Measurements from ENCODE around the gene SPDL1. TPM values are rescaled to one million over a fixed set of nuclear protein-coding genes. Genes with fewer than 3 reads are reported as not detected.

SPDL1 gene
- total and polyA plus RNA-seq, 2 experiments from 2014 or later, result 17.9 to 27.3 TPM

- H4K20me1 ChIP-seq (ENCODE audit: insufficient read depth, poor library complexity, severe bottlenecking), result no peaks in the 10 kb centered on the region
- no peak overlapping the region for H2AFZ ChIP-seq
- no peak for TF ChIP-seq EZH2phosphoT487 (IDR thresholded peaks at IDR 0.05; ENCODE audit: low read depth, severe bottlenecking, unreplicated experiment)
- no peak for TF ChIP-seq EZH2 (IDR thresholded peaks at IDR 0.05; ENCODE audit: borderline replicate concordance)
- no peak for TF ChIP-seq CTCF (IDR thresholded peaks at IDR 0.05; ENCODE audit: poor library complexity)
- no peaks in the 10 kb centered on the region for H3K4me1 ChIP-seq (ENCODE audit: insufficient read depth)
- no peak overlapping the region for H3K4me3 ChIP-seq
- no peak for DNase-seq (ENCODE audit: low spot score)
- H3K9me3 ChIP-seq (ENCODE audit: low read depth), result no peaks in the 10 kb centered on the region
- H3K9me2 ChIP-seq (replicated peaks; ENCODE audit: insufficient read depth), result no peaks in the 10 kb centered on the region
- H3K36me3 ChIP-seq (replicated peaks; ENCODE audit: insufficient read depth, low read depth), result no peaks in the 10 kb centered on the region
- H3K27me3 ChIP-seq, result no peaks in the 10 kb centered on the region
- no peak overlapping the region for H3K4me2 ChIP-seq
- 33% methylated on average over 1 of the region's 1 CpG for WGBS (ENCODE audit: low lambda C conversion rate, missing lambda C conversion rate)
- H3K79me2 ChIP-seq, result no peaks in the 10 kb centered on the region
- no peak overlapping the region for H3K27ac ChIP-seq
These were observed 34.0 kb upstream of the SPDL1 start for GRCh38 chr5:169549453-169550100.

GRCh38 chr5:169550227-169550626, 33.3 kb upstream of the SPDL1 start:
- no peak for DNase-seq (ENCODE audit: low spot score)
- TF ChIP-seq EZH2phosphoT487 (IDR thresholded peaks at IDR 0.05; ENCODE audit: low read depth, severe bottlenecking, unreplicated experiment) (no peak), CTCF (IDR thresholded peaks at IDR 0.05; ENCODE audit: poor library complexity) (no peak), EZH2 (IDR thresholded peaks at IDR 0.05; ENCODE audit: borderline replicate concordance) (no peak)
- no peaks in the 10 kb centered on the region for H3K9me3 ChIP-seq (ENCODE audit: low read depth)
- no peak overlapping the region for H3K4me3 ChIP-seq
- no peaks in the 10 kb centered on the region for H3K9me2 ChIP-seq (replicated peaks; ENCODE audit: insufficient read depth)
- H3K4me2 ChIP-seq, result no peak overlapping the region
- 42% methylated on average over 4 of the region's 4 CpGs for WGBS (ENCODE audit: low lambda C conversion rate, missing lambda C conversion rate)
- no peaks in the 10 kb centered on the region for H3K4me1 ChIP-seq (ENCODE audit: insufficient read depth)
- H3K27me3 ChIP-seq, result no peaks in the 10 kb centered on the region
- no peaks in the 10 kb centered on the region for H4K20me1 ChIP-seq (ENCODE audit: insufficient read depth, poor library complexity, severe bottlenecking)
- H2AFZ ChIP-seq, result no peak overlapping the region
- H3K27ac ChIP-seq, result no peak overlapping the region
- H3K36me3 ChIP-seq (replicated peaks; ENCODE audit: insufficient read depth, low read depth), result no peaks in the 10 kb centered on the region
- no peaks in the 10 kb centered on the region for H3K79me2 ChIP-seq

GRCh38 chr5:169551146-169551545, 32.4 kb upstream of the SPDL1 start:
- Histone ChIP-seq H3K9me3 (ENCODE audit: low read depth) (no peaks in the 10 kb centered on the region), H3K4me2 (no peak overlapping the region), H3K4me1 (ENCODE audit: insufficient read depth) (no peaks in the 10 kb centered on the region), H3K27ac (no peak overlapping the region), H3K27me3 (no peaks in the 10 kb centered on the region), H3K4me3 (no peak overlapping the region), H3K36me3 (replicated peaks; ENCODE audit: insufficient read depth, low read depth) (no peaks in the 10 kb centered on the region), H4K20me1 (ENCODE audit: insufficient read depth, poor library complexity, severe bottlenecking) (no peaks in the 10 kb centered on the region), H2AFZ (no peak overlapping the region), H3K79me2 (no peaks in the 10 kb centered on the region), H3K9me2 (replicated peaks; ENCODE audit: insufficient read depth) (no peaks in the 10 kb centered on the region)
- TF ChIP-seq EZH2phosphoT487 (IDR thresholded peaks at IDR 0.05; ENCODE audit: low read depth, severe bottlenecking, unreplicated experiment), result no peak
- no peak for TF ChIP-seq CTCF (IDR thresholded peaks at IDR 0.05; ENCODE audit: poor library complexity)
- no peak for TF ChIP-seq EZH2 (IDR thresholded peaks at IDR 0.05; ENCODE audit: borderline replicate concordance)
- WGBS (ENCODE audit: low lambda C conversion rate, missing lambda C conversion rate), result 90% methylated on average over 1 of the region's 1 CpG
- no peak for DNase-seq (ENCODE audit: low spot score)

Measured in hepatocyte (in vitro differentiated cells).